ENCODE data around the gene DNTT.

Gene DNTT

DNA sequence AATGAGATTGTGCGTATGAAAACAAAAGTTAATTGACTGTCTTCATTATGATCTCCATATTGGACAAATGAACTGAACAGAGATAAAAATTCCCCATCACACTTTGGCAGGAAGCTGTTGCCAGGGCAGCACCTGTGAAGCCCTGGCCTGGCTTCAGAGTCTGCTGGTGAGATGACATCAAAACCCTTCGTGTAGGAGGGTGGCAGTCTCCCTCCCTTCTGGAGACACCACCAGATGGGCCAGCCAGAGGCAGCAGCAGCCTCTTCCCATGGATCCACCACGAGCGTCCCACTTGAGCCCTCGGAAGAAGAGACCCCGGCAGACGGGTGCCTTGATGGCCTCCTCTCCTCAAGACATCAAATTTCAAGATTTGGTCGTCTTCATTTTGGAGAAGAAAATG is at the start of gene DNTT:
Gene DNTT, plus strand, starts transcription at position 205 of the 400 bp plus-strand sequence. Its CDS starts 64 bp downstream, at position 269.
- DNase-seq (ENCODE audit: low read depth in 2 of 2), result no peak

DNA sequence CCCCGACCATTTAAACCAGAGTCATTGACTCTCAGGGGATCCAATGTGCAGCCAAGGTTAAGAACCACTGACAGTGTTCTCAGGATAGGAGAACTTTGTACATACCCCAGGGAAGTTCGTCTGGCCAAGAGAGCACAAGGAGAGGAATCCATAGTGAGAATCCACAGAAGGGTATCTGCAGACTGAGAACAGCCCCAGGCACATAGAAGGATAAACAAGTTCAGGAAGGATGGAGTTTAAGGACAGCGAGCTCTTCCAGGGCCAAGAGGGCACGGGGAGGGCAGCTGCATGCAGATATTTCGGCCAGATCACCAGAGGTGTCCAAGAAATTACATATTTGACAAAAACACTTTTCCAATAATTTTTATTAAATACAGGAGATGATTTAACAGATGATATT is 49.3 kb upstream of the DNTT start:
- no peak for DNase-seq (ENCODE audit: low read depth in 2 of 2)

- no peak for DNase-seq (ENCODE audit: low read depth in 2 of 2)
Observed at GRCh38 chr10:96255549-96256333, 48.5 kb upstream of the DNTT start.

GRCh38 chr10:96257944-96258343 is 46.3 kb upstream of the DNTT start:
- DNase-seq (ENCODE audit: low read depth in 2 of 2), result no peak

DNA sequence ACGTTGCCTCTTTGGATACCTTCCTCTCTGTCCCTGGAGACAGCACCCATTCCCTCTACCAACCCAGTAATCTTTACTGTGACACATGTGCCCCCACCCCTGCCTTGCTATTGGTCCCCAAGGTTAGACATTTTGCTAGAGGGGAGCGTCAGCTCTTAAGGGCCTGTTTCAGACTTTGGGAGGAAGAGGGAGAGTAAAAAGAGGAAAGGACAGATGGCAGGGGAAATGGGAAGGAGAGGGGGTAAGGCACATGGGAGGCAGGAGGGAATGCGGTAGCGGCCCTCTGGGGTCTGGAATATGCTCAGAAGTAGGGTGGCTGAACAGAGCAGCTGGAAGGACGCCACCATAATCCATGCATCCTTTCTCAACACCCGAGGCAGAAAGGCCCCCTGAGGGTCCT is 45.1 kb upstream of the DNTT start:
- no peak for DNase-seq (ENCODE audit: low read depth in 2 of 2)

GRCh38 chr10:96260014-96260413 is 44.2 kb upstream of the DNTT start:
- no peak for DNase-seq (ENCODE audit: low read depth in 2 of 2)

DNA sequence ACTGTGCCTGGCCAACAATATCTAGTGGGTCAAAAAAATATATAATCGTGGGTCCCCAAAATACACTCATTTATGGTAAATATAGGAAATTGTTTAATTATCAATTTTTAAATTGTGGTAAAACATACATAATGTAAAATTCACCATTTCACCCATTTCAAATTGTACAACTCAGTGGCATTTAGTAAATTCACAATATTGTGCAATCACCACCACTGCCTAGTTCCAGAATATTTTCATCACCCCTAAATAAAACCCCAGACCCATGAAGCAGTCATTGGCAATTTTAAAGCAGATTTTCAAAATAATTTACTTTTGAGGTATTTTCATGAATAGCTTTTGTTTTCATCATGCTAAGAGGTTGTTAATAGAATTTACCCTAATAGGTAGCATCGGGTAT is 43.1 kb upstream of the DNTT start:
- no peak for DNase-seq (ENCODE audit: low read depth in 2 of 2)

GRCh38 chr10:96261930-96262329 is 42.3 kb upstream of the DNTT start:
- DNase-seq (ENCODE audit: low read depth in 2 of 2), result no peak

DNA sequence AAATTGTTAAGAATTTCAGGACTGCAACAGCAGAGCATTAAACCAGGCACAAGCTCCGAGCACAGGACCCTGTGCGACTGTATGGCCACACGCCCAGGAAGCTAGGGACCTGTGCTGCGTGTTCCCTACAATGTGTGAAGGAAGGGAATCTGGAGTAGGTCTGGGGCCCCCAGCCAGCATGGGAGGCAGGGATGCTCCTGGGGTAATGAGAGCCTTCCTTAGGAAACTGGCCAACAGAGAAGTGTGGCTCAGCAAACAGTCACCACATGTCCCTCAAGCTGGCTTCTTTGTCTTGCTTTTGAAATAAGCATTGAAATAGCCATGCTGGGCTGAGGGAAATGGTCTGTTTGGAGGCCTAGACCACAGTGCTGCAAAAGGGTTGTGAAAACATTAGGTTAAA is 41.1 kb upstream of the DNTT start:
- DNase-seq (ENCODE audit: low read depth in 2 of 2), result no peak

DNA sequence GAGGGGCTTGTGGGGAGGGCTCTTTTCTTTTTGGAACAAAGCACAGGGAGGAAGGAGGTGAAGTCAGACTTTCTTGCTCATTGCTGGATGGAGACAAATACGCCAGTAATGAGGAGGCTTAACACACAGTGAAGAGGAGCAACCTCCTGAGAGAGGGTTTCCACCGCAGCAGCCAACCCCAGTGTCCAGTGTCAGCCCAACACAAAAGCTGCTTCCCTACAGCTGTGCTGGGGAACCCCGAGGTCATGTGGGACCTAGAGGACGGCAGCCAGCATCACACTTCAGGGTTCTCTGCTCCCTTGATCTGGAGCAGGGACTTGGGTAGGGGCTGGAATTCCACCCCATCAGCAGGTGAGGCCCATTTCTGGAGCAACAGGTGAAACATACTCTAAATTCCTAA is 40.6 kb upstream of the DNTT start:
- no peak for DNase-seq (ENCODE audit: low read depth in 2 of 2)

GRCh38 chr10:96264938-96265337 is 39.3 kb upstream of the DNTT start:
- no peak for DNase-seq (ENCODE audit: low read depth in 2 of 2)

DNA sequence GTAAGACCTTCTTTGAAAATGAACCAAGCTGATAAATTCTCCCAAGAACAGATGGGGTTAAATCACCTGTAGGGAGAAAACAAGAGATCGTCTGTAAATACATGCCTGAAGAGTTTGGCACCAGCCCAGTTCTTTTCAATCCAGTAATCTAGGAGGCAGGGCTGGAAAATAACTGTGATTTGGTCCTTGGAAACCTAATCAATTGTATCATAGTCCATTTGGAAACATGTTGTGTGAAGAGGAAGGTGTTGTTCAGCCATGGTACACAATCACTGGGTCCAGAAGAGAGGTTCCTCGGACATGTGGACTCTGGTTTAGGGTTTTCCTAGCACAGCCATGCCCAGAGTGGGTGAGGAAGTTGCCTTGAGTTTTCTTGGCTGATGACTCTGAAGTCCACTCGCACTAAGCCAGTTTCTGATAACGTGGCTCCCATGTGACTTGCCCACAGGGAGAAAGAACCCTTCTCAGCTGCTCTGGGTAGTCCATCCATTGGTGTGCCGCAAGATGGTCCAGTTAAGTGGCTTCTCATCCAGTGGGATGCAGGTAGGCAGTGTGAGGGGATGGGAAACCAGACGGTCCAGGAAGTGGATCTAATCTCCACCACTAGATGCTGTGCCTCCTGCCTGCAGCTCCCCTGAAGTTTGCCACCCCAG is 38.0 kb upstream of the DNTT start:
- no peak for DNase-seq (ENCODE audit: low read depth in 2 of 2)

DNA sequence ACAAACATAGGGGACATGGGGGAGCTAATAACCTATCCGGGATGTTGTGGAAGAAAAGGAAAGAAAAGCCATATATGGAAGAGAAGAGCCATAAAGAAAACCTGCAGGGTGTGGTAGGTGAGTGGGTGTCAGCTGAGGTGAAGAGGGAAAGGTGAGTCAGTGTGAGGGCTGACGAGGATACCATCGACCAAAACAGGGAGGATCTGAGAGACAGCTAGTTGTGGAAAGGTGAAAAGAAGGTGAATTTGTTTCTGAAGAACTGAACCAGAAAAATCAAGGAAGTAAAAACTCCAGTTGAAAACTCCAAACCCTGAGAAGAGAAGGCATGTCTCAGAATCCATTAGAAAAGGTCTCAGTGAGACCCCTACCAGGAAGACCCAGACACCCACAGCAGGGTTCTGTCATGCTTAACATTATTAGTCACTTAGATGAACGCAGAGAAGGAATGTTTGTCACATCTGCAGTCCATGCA is 37.0 kb upstream of the DNTT start:
- DNase-seq (ENCODE audit: low read depth in 2 of 2), result no peak

DNA sequence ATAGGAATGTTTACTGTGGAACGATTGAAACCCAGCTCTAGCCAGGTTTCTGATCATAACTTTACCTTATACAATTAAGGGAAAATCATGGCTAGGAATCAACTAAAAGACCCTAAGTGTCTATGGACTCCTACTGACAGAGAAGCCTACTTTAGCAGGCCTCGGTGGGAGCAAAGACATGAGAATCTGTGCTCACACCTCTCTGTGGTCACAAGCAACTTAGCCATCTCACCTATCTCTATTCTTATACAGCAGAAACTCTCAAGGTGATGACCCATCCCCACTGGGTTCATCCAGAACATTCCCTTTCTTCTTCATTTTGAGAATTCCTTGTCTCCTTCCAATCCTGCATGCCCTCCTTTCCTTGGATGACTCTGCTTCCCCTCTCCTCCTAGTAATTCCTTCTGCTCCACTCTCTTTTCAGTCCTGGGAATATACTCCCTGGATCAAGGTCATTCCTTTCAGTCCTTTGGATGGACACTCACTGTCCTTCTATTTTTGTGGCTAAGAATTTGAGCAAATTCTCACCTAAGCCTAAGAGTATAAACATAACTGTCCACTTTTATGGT is 35.8 kb upstream of the DNTT start:
- DNase-seq (ENCODE audit: low read depth in 2 of 2), result no peak

DNA sequence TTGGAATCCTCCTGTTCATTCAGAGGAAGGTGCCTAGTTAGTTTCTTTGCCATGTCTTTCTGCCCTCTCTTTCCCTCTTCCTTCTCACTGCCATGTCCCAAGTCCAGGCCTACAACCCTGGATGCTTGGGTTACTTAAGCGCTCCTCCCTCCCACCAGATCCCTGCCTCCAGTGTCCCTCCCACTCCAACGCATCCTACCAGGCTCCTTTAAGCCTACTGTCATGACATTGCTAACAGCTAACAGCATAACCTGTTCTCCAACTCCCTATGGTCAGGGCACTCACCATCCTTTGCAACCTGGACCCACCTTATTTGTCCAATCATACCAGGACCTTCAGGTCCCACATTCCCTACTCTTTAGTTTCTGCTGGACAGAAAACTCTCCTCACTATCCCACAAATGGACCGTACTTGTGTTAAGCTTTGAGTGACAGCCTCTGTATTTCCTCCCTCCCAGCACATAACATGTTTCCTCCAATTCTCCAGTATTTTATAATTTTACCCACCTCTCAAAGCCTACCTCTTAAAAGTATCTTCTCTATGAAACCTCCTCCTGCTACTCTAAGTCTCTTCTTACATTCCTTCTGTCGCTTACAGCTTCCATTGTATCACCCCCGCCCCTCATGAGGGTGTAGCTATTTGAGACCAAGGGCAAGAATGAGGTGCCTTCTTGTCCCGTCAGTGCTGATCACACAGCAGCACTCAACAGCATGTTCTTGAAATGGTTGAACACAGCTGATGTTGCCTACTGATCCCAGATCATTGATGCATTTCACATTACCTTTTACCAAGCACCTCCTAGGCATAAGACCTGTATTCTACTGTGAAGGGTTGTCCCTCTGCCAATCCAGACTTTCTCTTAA is 34.6 kb upstream of the DNTT start:
- DNase-seq (ENCODE audit: low read depth in 2 of 2), result no peak

- no peak for DNase-seq (ENCODE audit: low read depth in 2 of 2)
Observed at GRCh38 chr10:96270571-96270970, 33.7 kb upstream of the DNTT start.

DNA sequence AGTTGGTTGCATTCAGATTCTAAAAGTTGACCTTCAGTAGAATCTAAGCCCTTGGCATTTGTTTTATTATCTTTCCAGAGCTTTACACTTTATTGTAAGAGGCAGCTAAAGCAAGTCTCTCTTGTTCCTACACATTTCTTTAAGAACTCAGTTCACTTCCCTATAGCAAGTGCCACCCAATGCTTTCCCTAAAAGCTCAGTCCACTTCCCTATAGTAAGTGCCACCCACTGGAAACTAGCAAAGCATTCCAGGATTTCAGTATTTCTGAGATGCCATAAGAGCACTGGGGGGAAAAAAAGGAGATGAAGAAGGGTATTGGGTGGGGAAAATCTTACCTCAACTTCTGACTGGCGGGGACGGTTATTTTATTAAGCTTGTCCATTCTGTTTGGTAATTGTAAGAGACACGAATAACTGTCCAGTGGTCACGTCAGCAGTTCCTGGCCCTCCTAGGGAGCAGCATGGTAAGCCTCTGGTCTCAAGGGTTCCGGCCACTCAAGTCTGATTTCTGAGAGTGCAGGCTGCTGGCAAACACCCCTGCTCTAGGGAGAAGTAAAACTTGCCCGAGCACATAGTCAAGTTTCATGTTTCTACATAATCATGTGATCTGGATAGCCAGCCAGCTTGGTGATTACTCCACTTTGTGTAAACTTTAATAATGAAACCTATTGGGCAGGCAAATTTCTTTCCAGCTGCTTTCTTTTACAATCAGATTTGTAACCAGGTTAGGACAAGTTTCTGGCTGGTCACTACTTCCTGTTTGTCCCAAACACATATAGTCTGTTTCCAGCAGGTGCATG is 33.0 kb upstream of the DNTT start, which contains the start of gene BLNK:
Gene BLNK, minus strand, starts transcription at position 554 of the 800 bp plus-strand sequence. Its CDS starts 171 bp downstream, at position 383.
- no peak for DNase-seq (ENCODE audit: low read depth in 2 of 2)

- no peak for DNase-seq (ENCODE audit: low read depth in 2 of 2)
Observed at GRCh38 chr10:96272316-96273280, 31.6 kb upstream of the DNTT start.

GRCh38 chr10:96275685-96276418 is 28.4 kb upstream of the DNTT start:
- no peak for DNase-seq (ENCODE audit: low read depth in 2 of 2)
